Activated T-cell treated with anti-CD3 and anti-CD28 coated beads, Interleukin-2, amount 50 U/mL, for 4 hours (primary cell): ENCODE results near the gene CRIP3. TPM values are rescaled to one million over a fixed set of nuclear protein-coding genes. Genes with fewer than 3 reads are reported as not detected.

ENCODE experiments used
- ATAC-seq, 2 donors: fragments of 200-7000 bp; cut with Tn5 transposase; one replicate each; pipeline ENCODE4 v1.10.0; 2021
- DNase-seq: peaks from one replicate; pipeline ENCODE4 v3.0.0-alpha.2; 2020
- H3K27me3 Mint-ChIP-seq: one replicate; pipeline ENCODE4 v1.8.0; 2021; ENCODE audit warnings: low read depth, mixed read lengths
- H3K36me3 Mint-ChIP-seq: one replicate; pipeline ENCODE4 v1.8.0; 2022; ENCODE audit warnings: mixed read lengths; ENCODE audit not compliant: insufficient read depth
- H3K4me1 Mint-ChIP-seq: one replicate; pipeline ENCODE4 v1.8.0; 2021; ENCODE audit warnings: low read depth, mixed read lengths
- H3K4me3 Mint-ChIP-seq: one replicate; pipeline ENCODE4 v1.8.0; 2021; ENCODE audit warnings: mild to moderate bottlenecking, moderate library complexity, mixed read lengths
- H3K9me3 Mint-ChIP-seq: one replicate; pipeline ENCODE4 v1.8.0; 2021; ENCODE audit warnings: mixed read lengths
- total RNA-seq, 3 donors: library from RNA; stranded (reverse); gene quantifications; one replicate each; pipeline ENCODE4 v1.2.1, GENCODE V29; 2021

Gene CRIP3
- total RNA-seq, 3 donors from 2014 or later = 0.52 TPM; not detected in 2

DNA sequence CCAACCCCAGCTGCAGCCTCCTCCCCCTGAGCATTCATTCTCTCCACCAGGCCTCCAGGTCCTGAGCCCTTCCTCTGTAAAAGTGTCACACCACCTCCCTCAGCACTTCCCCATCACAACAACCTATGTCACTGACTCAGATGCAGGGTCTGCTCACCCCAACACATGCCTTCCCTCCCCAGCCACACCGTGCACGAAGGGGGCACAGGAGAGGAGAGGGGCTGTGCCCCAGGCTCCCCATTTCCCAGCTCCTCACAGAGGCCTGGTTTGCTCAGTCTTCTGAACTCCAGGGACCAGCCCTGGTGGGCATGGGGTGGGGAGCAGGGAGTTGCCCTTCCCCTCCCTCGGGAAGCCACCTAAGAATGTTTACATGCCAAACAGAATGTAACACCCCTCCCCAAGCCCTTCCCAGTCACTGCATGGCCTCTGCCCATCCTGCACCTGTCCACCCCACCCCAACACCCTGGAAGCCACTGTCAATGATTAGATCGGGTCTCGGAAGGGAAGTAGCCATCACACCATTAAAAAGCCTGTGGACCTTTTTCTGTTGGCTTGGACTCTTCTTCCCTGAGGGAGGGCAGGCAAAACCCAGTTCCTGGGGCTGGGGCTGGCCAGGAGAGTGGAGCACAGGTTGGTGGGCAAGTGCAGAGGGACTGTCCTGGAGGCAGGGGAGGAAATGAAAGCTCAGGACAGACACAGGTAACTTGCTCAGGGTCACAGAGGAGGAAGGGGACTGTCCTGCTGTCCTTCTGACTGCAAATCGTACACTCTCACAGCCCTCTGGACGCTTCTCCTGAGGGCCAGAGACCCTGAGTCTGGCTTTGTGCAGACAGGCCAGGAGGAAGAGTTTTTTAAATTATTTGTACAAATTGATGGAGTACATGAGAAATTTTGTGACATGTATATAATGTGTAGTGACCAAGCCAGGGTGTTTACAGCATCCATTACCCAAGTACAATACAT is 20.6 kb downstream of the CRIP3 start:
- no peaks in the 10 kb centered on the region for H3K4me1 Mint-ChIP-seq
- ATAC-seq (no peak), DNase-seq (no peak)

GRCh38 chr6:43286980-43287716 is 21.5 kb downstream of the CRIP3 start:
- no peak for ATAC-seq
- peaks cover 24% of the 10 kb centered on the region for H3K27me3 Mint-ChIP-seq

More for the DNA sequence above, 20.6 kb downstream of the CRIP3 start:
- H3K9me3 Mint-ChIP-seq = no peaks in the 10 kb centered on the region
- no peaks in the 10 kb centered on the region for H3K36me3 Mint-ChIP-seq
- H3K27me3 Mint-ChIP-seq = peaks cover 24% of the 10 kb centered on the region
- H3K4me3 Mint-ChIP-seq = no peak overlapping the region

DNA sequence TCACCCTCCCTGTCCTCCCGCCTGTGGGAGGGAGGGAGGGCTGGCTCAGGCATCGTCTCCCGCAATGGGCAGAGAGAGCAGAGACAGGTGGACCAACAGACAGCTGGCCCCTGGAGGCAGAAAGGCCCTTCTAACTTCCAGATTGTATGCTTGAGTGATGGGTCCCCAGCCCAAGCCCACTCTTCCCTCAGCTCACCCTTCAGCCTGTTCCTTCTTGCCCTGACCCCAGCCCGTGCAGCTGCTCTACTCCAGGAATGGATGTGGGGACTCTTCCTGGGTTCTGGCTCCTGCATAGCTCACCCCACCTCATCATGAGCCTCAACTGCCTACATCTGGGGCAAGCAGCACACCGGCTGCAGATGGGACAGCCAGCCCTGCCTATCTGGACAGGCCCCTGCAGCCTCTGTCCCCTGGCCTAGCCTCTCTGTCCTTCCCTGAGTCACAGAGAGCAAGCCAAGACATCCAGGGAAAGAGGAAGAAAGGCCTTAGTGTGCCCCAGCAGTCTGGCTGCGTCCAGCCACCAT is 22.1 kb downstream of the CRIP3 start:
- no peak for DNase-seq
- no peak overlapping the region for H3K4me3 Mint-ChIP-seq
- ATAC-seq = no peak
- no peaks in the 10 kb centered on the region for H3K36me3 Mint-ChIP-seq
- H3K9me3 Mint-ChIP-seq = no peaks in the 10 kb centered on the region
- peaks cover 28% of the 10 kb centered on the region for H3K27me3 Mint-ChIP-seq
- no peaks in the 10 kb centered on the region for H3K4me1 Mint-ChIP-seq

More at GRCh38 chr6:43286980-43287716, 21.5 kb downstream of the CRIP3 start:
- Mint-ChIP-seq H3K36me3 (no peaks in the 10 kb centered on the region), H3K9me3 (no peaks in the 10 kb centered on the region), H3K4me1 (no peaks in the 10 kb centered on the region), H3K4me3 (no peak overlapping the region)
- DNase-seq = no peak

DNA sequence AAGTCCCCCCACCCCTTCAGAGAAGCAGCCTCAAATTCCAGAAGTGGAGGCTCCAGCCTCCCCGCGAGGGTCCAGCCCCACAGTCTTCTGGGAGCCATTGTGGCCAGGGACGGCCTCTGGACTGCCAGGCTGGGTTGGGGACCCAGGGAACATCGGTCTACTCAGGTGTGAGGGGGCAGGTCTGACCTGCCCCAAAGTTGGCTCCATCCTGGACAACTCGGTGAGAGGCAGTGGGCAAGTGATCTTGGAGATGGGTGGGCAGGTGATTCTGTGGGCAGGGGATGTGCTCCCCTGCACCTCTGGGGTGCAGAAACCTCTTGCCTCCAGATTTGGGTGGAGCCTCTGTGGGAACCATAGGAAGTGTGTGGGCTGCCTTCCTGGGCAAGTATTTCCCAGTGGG is 22.8 kb downstream of the CRIP3 start:
- Mint-ChIP-seq H3K4me3 (no peak overlapping the region), H3K36me3 (no peaks in the 10 kb centered on the region), H3K4me1 (no peaks in the 10 kb centered on the region), H3K27me3 (peaks cover 31% of the 10 kb centered on the region), H3K9me3 (no peaks in the 10 kb centered on the region)
- no peak for DNase-seq
- ATAC-seq = no peak

DNA sequence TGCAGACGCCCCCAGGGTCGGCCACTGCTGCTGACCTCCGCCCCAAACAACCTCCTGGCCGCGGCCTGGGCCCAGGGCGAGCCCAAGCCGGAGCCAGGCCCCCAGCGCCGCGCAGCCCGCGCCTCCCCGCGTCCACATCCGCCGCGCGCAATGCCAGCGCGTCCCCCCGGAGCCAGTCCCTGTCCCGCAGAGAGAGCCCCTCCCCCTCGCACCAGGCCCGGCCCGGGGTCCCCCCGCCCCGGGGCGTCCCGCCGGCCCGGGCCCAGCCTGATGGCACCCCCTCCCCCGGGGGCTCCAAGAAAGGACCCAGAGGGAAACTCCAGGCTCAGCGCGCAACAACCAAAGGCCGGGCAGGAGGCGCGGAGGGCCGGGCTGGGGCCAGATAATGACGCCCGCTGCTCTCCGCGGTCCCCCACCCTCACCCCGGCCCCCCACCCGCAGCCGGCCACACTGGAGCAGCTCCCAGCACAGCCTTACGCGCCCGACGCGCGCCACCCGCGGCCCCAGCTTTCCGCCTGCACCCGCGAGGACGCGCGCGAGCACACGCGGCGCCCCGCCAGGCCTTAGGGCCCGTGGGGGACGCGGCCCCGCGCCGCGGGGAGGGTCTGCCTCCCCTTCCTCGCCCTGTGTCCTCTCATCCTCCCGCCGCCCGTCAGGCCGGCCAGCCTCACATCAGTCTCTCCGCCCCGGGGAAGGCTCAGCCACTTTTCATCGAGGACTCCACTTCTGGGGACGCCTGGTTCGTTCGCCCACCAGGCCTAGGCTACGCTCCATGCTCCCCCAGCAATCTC is 23.4 kb downstream of the CRIP3 start:
- Mint-ChIP-seq H3K27me3 (peaks cover 36% of the 10 kb centered on the region), H3K9me3 (no peaks in the 10 kb centered on the region), H3K36me3 (no peaks in the 10 kb centered on the region), H3K4me1 (no peaks in the 10 kb centered on the region), H3K4me3 (no peak overlapping the region)
- DNase-seq (no peak), ATAC-seq (peak in 1 of 2 donors; percentile 10)

GRCh38 chr6:43283905-43284304 is 24.7 kb downstream of the CRIP3 start:
- ATAC-seq = no peak
- no peaks in the 10 kb centered on the region for H3K9me3 Mint-ChIP-seq
- H3K36me3 Mint-ChIP-seq = no peaks in the 10 kb centered on the region
- no peak for DNase-seq
- H3K4me3 Mint-ChIP-seq = no peak overlapping the region
- peaks cover 33% of the 10 kb centered on the region for H3K27me3 Mint-ChIP-seq
- no peaks in the 10 kb centered on the region for H3K4me1 Mint-ChIP-seq

- no peaks in the 10 kb centered on the region for H3K9me3 Mint-ChIP-seq
- peaks cover 33% of the 10 kb centered on the region for H3K27me3 Mint-ChIP-seq
- ATAC-seq (no peak), DNase-seq (no peak)
- no peak overlapping the region for H3K4me3 Mint-ChIP-seq
- no peaks in the 10 kb centered on the region for H3K4me1 Mint-ChIP-seq
- H3K36me3 Mint-ChIP-seq = no peaks in the 10 kb centered on the region
Observed at GRCh38 chr6:43283514-43283901, 25.1 kb downstream of the CRIP3 start.

GRCh38 chr6:43282636-43283513 is 25.8 kb downstream of the CRIP3 start:
- no peak for DNase-seq
- no peaks in the 10 kb centered on the region for H3K36me3 Mint-ChIP-seq
- H3K27me3 Mint-ChIP-seq = peaks cover 36% of the 10 kb centered on the region
- no peak for ATAC-seq
- no peaks in the 10 kb centered on the region for H3K4me1 Mint-ChIP-seq
- H3K4me3 Mint-ChIP-seq = no peak overlapping the region
- H3K9me3 Mint-ChIP-seq = no peaks in the 10 kb centered on the region

GRCh38 chr6:43282060-43282459 is 26.6 kb downstream of the CRIP3 start:
- peaks cover 38% of the 10 kb centered on the region for H3K27me3 Mint-ChIP-seq
- no peaks in the 10 kb centered on the region for H3K9me3 Mint-ChIP-seq
- H3K4me3 Mint-ChIP-seq = no peak overlapping the region
- ATAC-seq = no peak
- no peak for DNase-seq
- no peaks in the 10 kb centered on the region for H3K4me1 Mint-ChIP-seq
- no peaks in the 10 kb centered on the region for H3K36me3 Mint-ChIP-seq

GRCh38 chr6:43280234-43280633 is 28.4 kb downstream of the CRIP3 start:
- Mint-ChIP-seq H3K4me1 (peaks cover 5% of the 10 kb centered on the region), H3K9me3 (no peaks in the 10 kb centered on the region), H3K27me3 (peaks cover 26% of the 10 kb centered on the region), H3K4me3 (no peak overlapping the region), H3K36me3 (no peaks in the 10 kb centered on the region)
- DNase-seq (no peak), ATAC-seq (no peak)

DNA sequence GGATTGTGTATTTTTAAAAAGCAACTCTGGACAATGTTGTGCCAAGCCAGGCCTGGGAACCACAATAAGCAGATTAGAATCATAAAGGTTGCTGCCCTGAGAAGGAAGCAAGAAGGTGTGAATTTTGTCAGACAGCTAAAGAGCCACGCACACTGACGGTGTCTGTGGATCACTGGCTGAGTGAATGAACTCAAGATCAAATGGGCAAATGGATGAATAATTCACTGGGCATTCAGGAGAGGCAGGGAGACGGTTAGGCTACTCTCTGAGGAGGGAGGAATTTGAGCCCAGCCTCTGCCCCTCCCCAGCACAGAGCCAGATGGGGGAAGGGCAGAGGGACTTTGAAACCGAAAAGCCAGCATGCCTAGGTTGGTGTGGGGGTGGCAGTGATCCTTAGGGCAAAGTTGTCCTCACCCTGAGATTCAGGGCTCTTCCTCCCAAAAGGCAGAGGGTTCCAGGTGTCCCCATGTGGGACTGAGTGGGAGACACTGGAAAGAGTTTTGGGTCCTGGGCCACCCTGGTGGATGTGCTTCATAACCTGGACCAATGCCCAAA is 30.0 kb downstream of the CRIP3 start:
- DNase-seq (no peak), ATAC-seq (no peak)
- Mint-ChIP-seq H3K36me3 (no peaks in the 10 kb centered on the region), H3K9me3 (no peaks in the 10 kb centered on the region), H3K4me3 (no peak overlapping the region), H3K27me3 (peaks cover 26% of the 10 kb centered on the region), H3K4me1 (peaks cover 7% of the 10 kb centered on the region)

DNA sequence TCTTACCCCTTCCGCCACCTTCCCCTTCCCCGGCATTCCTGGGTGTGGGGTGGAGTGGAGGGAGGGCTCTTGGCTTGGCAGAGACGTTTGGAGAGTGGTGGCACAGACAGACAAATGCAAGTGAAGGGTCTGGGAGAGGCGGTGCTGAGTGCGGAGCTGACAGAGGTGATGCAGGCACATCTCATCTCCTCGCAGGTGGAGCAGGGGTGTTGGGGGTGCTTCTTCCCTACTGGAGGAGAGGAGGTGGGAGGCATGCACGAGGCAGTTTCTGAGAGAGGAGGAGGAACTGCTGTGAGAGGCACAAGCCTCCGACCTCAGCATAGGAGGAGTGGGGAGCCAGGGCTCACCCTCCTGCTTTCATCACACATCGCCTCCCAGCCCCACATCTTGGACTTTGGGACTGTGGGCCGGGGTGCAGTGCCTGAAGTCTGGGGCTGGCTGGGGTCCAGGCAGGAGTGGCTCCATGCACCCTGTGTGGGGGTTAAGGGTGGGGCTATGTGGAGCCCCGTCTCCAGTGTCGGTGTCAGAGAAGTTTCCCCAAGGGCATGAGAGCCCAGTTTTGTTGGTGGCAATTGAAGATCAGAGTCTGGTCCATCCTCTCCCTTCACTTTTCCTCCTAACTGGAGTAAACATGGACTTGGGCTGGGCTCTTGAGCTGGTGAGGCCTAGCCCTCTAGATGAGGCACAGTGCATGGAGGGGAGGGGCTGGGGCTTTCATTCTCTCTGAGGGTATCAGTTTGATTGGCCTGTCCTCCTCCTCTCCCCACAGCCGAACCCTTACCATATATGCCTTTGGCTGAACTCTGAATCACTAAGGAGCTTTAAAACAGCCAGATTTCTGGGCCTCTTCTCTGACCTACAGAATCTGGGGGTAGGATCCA is 30.7 kb downstream of the CRIP3 start:
- Mint-ChIP-seq H3K27me3 (peaks cover 26% of the 10 kb centered on the region), H3K9me3 (no peaks in the 10 kb centered on the region), H3K4me3 (no peak overlapping the region), H3K36me3 (no peaks in the 10 kb centered on the region), H3K4me1 (peaks cover 7% of the 10 kb centered on the region)
- DNase-seq (no peak), ATAC-seq (no peak)
